Lung (tissue), 12 donors: ENCODE data around the gene CDC45. TPM values are rescaled to one million over a fixed set of nuclear protein-coding genes. Genes with fewer than 3 reads are reported as not detected.

Experiments
- ATAC-seq: fragments of 200-7000 bp; cut with Tn5 transposase; one replicate; pipeline ENCODE4 v1.9.1; 2020; ENCODE audit warnings: moderate number of reproducible peaks; ENCODE audit not compliant: insufficient read depth, low FRiP score
- DNase-seq, 3 donors: peaks; one replicate each; pipeline ENCODE4 v3.0.0-alpha.2; 2013 to 2017
- H3K27ac ChIP-seq, 2 donors: one replicate each; pipeline ENCODE4 v1.5.1; 2013; ENCODE audit warnings: mild to moderate bottlenecking in 2 of 2, moderate library complexity in 2 of 2, control low read depth in 1 of 2, inconsistent platforms in 1 of 2, low read depth in 1 of 2, low read length in 1 of 2
- H3K27me3 ChIP-seq, 3 donors: one replicate each; pipeline ENCODE4 v1.5.1; 2013; ENCODE audit warnings: low read length in 2 of 3; ENCODE audit not compliant: control insufficient read depth in 3 of 3, insufficient read depth in 3 of 3
- H3K36me3 ChIP-seq, 4 donors: one replicate each; pipeline ENCODE4 v1.5.1; 2013; ENCODE audit warnings: low read length in 4 of 4, mild to moderate bottlenecking in 1 of 4, moderate library complexity in 1 of 4; ENCODE audit not compliant: control insufficient read depth in 4 of 4, insufficient read depth in 4 of 4
- H3K4me1 ChIP-seq, 5 donors: one replicate each; pipeline ENCODE4 v1.5.1; 2013; ENCODE audit warnings: low read length in 5 of 5, mild to moderate bottlenecking in 2 of 5, moderate library complexity in 1 of 5; ENCODE audit not compliant: control insufficient read depth in 5 of 5, insufficient read depth in 5 of 5
- H3K4me3 ChIP-seq: one replicate; pipeline ENCODE4 v1.5.1; 2013; ENCODE audit warnings: mild to moderate bottlenecking, control low read depth, moderate library complexity
- H3K9ac ChIP-seq, 2 donors: one replicate each; pipeline ENCODE4 v1.5.1; 2013; ENCODE audit warnings: low read length in 2 of 2, control low read depth in 1 of 2; ENCODE audit not compliant: insufficient read depth in 1 of 2
- H3K9me3 ChIP-seq, 4 donors: one replicate each; pipeline ENCODE4 v1.5.1; 2013; ENCODE audit warnings: low read length in 3 of 4, mild to moderate bottlenecking in 1 of 4, moderate library complexity in 1 of 4; ENCODE audit not compliant: control insufficient read depth in 4 of 4, insufficient read depth in 3 of 4
- CTCF ChIP-seq: IDR thresholded peaks from 2 replicates; pipeline ENCODE4 v1.5.1; 2012; ENCODE audit warnings: mild to moderate bottlenecking; ENCODE audit errors: control extremely low read depth, extremely low read depth
- WGBS, 2 donors: extraction: QIAGEN DNeasy Blood & Tissue Kit; methylation state at CpG; one replicate each; pipeline ENCODE4 v1.1.7; 2013; 5-methylcytosine and 5-hydroxymethylcytosine counted together
- polyA plus RNA-seq, 2 donors: library from polyadenylated mRNA; stranded (reverse); fragments of 200-250 nt; gene quantifications; one replicate each; pipeline ENCODE4 v1.2.1, GENCODE V29; 2013
- total RNA-seq, 2 donors: library from RNA; depleted of rRNA in 1 of 2; stranded (reverse); fragments of >200 nt in 1 of 2; gene quantifications; one replicate each; pipeline ENCODE4 v1.2.1, GENCODE V29; 2014 to 2021
- donor health status: control.
- donor health status: control.
- donor health status: Bipolar disorder and iron deficiency.
- donor health status: healthy.
- donor health status: DM: yes; HTN: yes; CAD: no.

The CDC45 gene
- total and polyA plus RNA-seq, 4 donors = 2.1 to 6.8 (median 3.1) TPM

GRCh38 chr22:19569276-19569640 lies 89.5 kb downstream of the CDC45 start:
- H3K4me3 ChIP-seq = no peak overlapping the region
- H3K36me3 ChIP-seq = no peaks in the 10 kb centered on the region
- H3K27me3 ChIP-seq = no peaks in the 10 kb centered on the region
- H3K9me3 ChIP-seq = peaks cover 0 to 1% (median 0%) of the 10 kb centered on the region in 4 donors
- 37 to 100% methylated on average over 1 of the region's 1 CpG for WGBS, 2 donors
- ATAC-seq (no peak), DNase-seq (no peak)
- peak overlapping the region in 1 of 2 donors; percentile 27 for H3K27ac ChIP-seq
- H3K4me1 ChIP-seq = peaks cover 0 to 17% (median 0%) of the 10 kb centered on the region in 5 donors
- no peak for TF ChIP-seq CTCF
- no peak overlapping the region for H3K9ac ChIP-seq

DNA sequence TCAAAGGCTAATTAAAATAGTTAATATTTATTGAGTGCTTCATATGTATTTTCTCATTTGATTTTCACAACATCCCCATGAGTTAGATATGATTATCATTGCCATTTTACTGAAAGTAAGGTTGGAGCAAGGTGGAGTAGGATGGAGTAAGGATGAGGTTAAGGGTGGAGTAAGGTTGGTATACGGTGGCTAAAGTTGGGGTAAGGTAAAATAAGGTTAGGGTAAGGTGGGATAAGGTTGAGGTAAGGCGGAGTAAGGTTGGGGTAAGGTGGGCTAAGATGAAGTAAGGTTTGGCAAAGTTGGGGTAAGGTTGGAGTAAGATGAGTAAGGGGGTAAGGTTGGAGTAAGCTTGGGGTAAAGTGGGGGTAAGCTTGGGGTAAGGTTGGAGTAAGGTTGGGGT lies 90.3 kb downstream of the CDC45 start:
- no peaks in the 10 kb centered on the region for H3K27me3 ChIP-seq
- WGBS, 2 donors = 90% methylated on average over 2 of the region's 2 CpGs
- peaks cover 0 to 17% (median 0%) of the 10 kb centered on the region in 5 donors for H3K4me1 ChIP-seq
- no peaks in the 10 kb centered on the region for H3K9me3 ChIP-seq
- no peak overlapping the region for H3K27ac ChIP-seq
- no peaks in the 10 kb centered on the region for H3K36me3 ChIP-seq
- DNase-seq = no peak
- TF ChIP-seq CTCF = no peak
- no peak for ATAC-seq
- no peak overlapping the region for H3K4me3 ChIP-seq
- H3K9ac ChIP-seq = no peak overlapping the region

Other genes starting within 250 kb of the CDC45 start
- gene CLTCL1, start 188.2 kb upstream of the CDC45 start, total RNA-seq = 1 to 10 TPM; 5.9 to 9.2 TPM
- gene CLTCL1, start 188.2 kb upstream of the CDC45 start, polyA plus RNA-seq = 1 to 10 TPM; 2.6 to 2.8 TPM
- 10 to 100 TPM; 15.8 to 27.2 TPM for gene HIRA, start 48.2 kb upstream of the CDC45 start, total RNA-seq
- 10 to 100 TPM in 1 of 2 donors, 1 to 10 TPM in 1; 7.5 to 18.8 TPM for gene HIRA, start 48.2 kb upstream of the CDC45 start, polyA plus RNA-seq
- gene MRPL40, start 47.4 kb upstream of the CDC45 start, total RNA-seq = 10 to 100 TPM; 17.0 to 34.0 TPM
- gene MRPL40, start 47.4 kb upstream of the CDC45 start, polyA plus RNA-seq = 10 to 100 TPM; 30.5 to 61.4 TPM
- 10 to 100 TPM; 24.2 to 32.3 TPM for gene C22orf39, start 32.2 kb upstream of the CDC45 start, total RNA-seq
- gene C22orf39, start 32.2 kb upstream of the CDC45 start, polyA plus RNA-seq = 10 to 100 TPM; 24.8 to 39.9 TPM
- 10 to 100 TPM; 23.1 to 67.7 TPM for gene UFD1, start 727 bp upstream of the CDC45 start, total RNA-seq
- gene UFD1, start 727 bp upstream of the CDC45 start, polyA plus RNA-seq = 100 to 1,000 TPM in 1 of 2 donors, 10 to 100 TPM in 1; 72.3 to 111 TPM
- 100 to 1,000 TPM; 157 to 322 TPM for gene CLDN5, start 44.5 kb downstream of the CDC45 start, total RNA-seq
- 100 to 1,000 TPM; 406 to 548 TPM for gene CLDN5, start 44.5 kb downstream of the CDC45 start, polyA plus RNA-seq
- 10 to 100 TPM; 16.7 to 32.5 TPM for gene SEPTIN5, start 234.6 kb downstream of the CDC45 start, total RNA-seq
- gene SEPTIN5, start 234.6 kb downstream of the CDC45 start, polyA plus RNA-seq = 10 to 100 TPM; 10.4 to 11.8 TPM
- gene GP1BB, start 243.6 kb downstream of the CDC45 start, total RNA-seq = 1 to 10 TPM; 4.0 to 5.5 TPM
- 1 to 10 TPM; 1.9 to 2.8 TPM for gene GP1BB, start 243.6 kb downstream of the CDC45 start, polyA plus RNA-seq